Stimulated activated CD4-positive, alpha-beta T cell treated with anti-CD3 and anti-CD28 coated beads, Interleukin-15, amount 100 ng/mL, for 1 hour (primary cell): Measurements from ENCODE around the gene PSMC3.

Experiments
- DNase-seq, 2 donors: peaks; one replicate each; pipeline ENCODE4 v3.0.0-alpha.2; 2020; ENCODE audit warnings: low read depth in 1 of 2, low spot score in 1 of 2

PSMC3 gene

DNA sequence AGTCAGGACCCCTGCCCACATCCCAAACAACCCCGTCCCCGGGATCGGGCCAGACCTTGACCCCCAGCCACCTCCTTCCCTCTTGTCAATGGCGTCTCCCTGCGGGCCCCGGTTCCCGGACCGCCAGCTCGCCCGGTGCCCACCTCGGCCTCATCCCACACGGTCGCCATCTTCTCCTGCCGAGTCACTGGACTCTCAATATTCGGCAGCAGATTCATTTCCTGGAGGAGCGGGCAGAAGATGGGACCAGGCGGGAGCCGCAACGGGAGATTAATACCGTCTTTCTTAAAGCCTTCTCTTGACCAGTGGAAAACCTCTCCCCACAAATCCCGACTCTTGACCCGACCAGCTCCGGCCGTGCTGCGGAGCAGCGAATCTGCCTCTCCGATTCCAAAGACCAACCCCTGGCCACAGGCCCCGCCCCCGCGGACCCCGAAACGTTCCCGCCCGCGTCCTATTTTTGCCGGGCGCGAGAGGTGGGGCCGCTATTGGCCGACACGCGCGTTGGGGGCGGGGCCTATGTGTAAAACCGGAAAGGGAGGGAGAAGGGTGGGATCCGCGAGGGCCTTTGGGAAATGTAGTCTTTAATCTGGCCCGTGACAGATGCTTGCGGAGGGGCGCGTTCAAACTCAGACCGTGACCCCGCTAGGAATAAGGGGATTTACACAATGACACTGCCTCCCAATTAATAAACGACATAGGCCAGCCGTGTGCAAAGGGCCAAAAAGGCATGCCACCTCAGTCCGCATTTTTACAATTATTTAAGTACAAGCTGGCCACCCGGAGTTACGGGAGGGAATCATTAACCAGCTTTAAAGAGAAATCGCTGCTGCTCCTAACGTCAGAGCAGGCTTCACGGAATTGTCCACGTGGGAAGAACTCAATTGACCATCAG lies at the start of gene PSMC3:
Gene PSMC3, minus strand, starts transcription at position 378 of the 895 bp plus-strand sequence. Its CDS starts 160 bp downstream, at position 218.
- DNase-seq = peak; percentile 97 to 99

GRCh38 chr11:47470671-47471070 lies 44.4 kb upstream of the PSMC3 start:
- no peak for DNase-seq

DNA sequence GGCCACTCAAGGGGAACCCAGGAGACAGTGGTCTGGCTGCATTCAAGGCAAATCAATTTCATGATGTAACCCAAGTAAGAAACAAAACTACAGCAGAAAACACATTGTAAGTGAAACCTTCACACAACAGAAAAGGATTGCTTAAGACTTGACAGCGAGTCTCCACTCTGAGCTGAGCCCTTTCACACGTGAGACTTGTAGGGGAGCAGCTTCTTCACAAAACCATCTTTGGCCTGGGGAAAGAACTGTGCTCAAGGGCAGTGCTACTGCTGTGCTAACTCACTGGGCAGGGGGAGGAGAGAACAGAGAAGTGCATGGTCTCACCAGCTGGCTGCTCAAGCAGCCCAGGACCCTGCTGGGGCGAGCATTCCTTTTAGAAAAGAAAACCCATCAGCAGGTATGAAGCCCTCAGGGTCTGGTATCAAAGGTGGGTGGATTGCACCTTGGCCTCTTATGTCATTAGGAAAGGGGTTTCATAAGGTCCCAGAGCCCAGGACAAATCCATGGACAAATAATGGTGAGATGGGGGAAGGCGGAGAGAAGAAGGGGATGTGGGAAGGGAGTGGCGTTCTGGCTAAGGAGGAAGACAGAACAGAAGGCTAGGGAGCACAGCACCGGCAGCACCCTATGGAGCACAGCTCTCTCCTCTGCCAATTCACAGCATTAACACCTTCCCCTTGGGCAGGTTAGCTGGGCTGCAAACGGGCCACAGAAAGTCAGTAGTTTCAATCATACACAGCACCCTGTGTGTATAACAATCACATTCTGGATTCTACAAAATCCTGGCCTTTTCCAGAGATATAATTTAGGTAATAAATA lies 43.3 kb upstream of the PSMC3 start:
- no peak for DNase-seq

- no peak for DNase-seq
Measured at GRCh38 chr11:47468598-47469214, 42.5 kb upstream of the PSMC3 start.

DNA sequence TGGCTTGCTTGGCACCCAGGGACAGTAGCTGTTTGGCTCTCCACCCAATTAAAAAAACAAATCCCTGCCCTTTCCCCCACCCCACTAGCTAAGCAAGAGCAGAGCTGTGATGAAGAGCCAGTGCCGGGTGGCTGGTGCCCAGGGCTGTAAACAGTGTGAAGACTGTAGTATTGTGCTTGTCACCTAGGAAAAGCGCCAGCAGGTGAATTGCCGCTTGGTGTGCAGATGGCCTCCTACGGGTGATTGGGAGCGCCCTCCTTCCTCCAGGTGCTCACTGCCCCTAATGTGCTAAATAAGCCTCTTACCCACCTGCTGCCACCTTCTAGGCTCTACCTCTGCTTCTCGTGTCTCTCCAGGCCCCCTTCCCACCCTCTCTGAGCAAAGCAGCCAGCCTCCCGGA lies 41.1 kb upstream of the PSMC3 start:
- DNase-seq = no peak

- no peak for DNase-seq
Measured at GRCh38 chr11:47466701-47467250, 40.5 kb upstream of the PSMC3 start.

DNA sequence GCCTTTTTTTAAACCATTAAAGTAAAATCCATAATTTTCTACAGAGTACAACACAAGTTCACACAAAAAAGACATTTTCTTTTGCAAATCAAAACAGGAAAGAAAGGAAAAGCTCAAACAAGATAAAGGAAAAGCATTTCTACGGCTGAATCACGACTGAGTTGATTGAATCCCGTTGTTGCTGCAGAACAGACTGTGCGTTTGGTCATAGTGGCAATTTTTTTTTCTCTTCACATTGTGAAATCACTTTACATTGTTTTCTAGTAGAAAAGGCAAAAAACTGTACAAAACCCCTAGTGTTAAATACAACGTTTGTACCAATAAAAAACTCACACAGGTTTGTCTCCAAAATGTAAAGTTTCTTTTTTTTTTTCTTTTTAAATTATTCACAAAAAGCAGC lies 40.0 kb upstream of the PSMC3 start:
- DNase-seq = no peak

- DNase-seq = no peak
Measured at GRCh38 chr11:47464483-47464882, 38.2 kb upstream of the PSMC3 start.

DNA sequence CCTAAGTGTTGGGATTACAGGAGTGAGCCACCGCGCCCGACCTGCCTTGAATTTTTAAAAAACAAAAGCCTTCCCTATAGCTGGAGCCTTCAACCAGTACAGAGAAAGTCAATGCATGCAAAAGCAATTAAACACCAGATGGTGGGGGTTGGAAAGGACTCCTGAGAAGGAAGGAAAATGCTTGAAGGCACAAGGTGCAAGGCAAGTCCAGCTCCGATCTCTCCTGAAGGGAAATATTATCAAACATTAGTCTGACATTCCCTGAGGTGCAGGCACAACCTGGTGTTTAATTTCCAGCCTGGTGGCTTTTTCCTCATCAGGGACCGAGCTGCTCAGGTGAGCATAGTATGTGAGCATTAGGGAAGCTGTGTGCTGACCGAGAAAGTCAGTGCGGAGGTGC lies 35.6 kb upstream of the PSMC3 start:
- no peak for DNase-seq

- no peak for DNase-seq
Measured at GRCh38 chr11:47460571-47461235, 34.5 kb upstream of the PSMC3 start.

- DNase-seq = peak; percentile 19 to 24
Measured at GRCh38 chr11:47454258-47454671, 28.0 kb upstream of the PSMC3 start.

DNA sequence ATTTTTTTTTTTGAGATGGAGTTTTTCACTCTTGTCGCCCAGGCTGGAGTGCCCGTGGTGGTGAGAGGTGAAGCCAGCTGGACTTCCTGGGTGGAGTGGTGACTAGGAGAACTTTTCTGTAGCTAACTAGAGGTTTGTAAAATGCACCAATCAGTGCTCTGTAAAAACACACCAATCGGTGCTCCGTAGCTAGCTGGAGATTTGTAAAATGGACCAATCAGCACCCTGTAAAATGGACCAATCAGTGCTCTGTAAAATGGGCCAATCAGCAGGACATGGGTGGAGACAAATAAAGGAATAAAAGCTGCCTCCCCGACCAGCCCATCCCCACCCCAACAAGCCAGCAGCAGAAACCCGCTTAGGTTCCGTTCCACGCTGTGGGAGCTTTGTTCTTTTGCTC lies 27.1 kb upstream of the PSMC3 start:
- no peak for DNase-seq

- DNase-seq = no peak
Measured at GRCh38 chr11:47451990-47452389, 25.8 kb upstream of the PSMC3 start.

DNA sequence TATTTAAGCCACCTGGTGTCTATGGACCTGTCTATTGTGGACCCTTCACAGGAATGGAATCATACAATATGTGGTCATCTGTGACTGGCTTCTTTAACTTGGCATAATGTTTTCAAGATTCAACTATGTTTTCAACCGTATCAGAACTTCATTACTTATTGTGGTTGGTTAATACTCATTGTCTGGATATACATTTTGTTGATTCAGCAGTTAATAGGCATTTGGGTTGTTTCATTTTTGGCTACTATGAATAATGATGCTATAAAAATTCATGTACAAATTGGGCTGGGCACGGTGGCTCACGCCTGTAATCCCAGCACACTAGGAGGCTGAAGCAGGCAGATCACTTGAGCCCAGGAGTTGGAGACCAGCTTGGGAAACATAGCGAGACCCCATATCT lies 25.2 kb upstream of the PSMC3 start:
- no peak for DNase-seq

GRCh38 chr11:47449541-47449940 lies 23.3 kb upstream of the PSMC3 start:
- no peak for DNase-seq

DNA sequence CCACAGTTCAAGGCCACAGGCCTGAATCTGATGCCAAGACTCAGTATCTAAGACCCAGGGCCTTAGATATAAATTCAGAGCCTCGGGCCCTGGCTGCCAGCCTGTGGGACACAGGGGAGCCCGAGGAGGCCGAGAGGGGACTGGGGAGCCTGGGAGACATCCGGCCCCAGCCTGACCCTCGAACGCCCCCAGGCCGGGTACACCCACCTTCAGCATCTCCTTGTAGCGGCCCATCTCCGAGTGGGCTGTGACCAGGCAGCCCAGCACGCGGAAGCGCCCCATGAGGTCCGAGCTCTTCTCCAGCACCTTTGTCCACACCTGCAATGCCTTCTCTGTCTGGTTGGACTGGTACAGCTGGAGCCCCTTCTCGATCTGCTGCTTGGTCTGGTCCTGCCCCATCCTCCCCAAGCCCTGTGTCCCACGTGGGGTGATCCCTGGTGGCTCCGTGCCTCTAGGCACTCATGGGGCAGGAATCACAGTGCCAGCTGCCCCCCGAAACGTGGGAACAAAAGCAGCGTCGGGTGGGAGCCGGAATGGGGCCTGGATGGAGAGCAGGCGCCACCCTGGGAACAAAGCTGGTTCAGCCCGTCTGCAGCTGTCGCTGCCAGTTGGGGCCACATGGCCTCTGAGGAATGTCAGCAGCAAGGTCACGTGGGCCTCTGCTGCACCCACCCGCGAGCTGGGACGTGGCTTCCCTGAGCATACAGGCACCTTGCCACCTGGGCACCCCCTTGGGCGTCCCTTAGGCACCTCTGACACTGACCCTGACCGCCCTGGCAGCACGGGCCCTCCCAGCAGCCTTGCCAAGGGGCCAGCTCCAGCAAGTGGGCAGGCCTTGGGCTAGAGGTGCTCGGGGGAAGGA lies 22.6 kb upstream of the PSMC3 start, which contains the start of gene RAPSN:
Gene RAPSN, minus strand, starts transcription at position 571 of the 862 bp plus-strand sequence. Its CDS starts 172 bp downstream, at position 399.
- DNase-seq = no peak

GRCh38 chr11:47447906-47448305 lies 21.7 kb upstream of the PSMC3 start:
- no peak for DNase-seq

GRCh38 chr11:47446833-47447232 lies 20.6 kb upstream of the PSMC3 start:
- no peak for DNase-seq

DNA sequence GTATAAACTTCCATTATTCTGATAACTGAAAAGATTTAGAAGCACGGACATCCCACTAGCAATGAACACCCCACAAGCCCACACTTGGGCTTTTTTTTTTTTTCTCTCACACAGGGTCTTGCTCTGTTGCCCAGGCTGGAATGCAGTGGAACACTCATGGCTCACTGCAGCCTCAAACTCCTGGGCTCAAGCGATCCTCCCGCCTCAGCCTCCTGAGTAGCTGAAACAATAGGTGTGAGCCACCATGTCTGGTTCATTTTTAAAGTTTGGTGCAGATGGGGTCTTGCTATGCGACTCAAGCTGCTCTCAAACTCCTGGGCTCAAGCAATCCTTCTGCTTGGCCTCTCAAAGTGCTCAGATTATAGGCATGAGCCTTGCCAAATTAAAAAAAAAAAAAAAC lies 19.6 kb upstream of the PSMC3 start:
- DNase-seq = no peak

- DNase-seq = no peak
Measured at GRCh38 chr11:47443817-47444216, 17.6 kb upstream of the PSMC3 start.
